Measurements from ENCODE around the gene ITGA7. TPM values are rescaled to one million over a fixed set of nuclear protein-coding genes. Genes with fewer than 3 reads are reported as not detected.

The ITGA7 gene
- total and polyA plus RNA-seq, 2 of the 8 experiments (the other 6 are each of a cell fraction or from before 2014, with no cell fraction given) = 57.6 to 86.1 TPM

GRCh38 chr12:55658212-55658611 is 49.5 kb downstream of the ITGA7 start:
- Histone ChIP-seq H3K56ac (replicated peaks; ENCODE audit: insufficient read length, low read depth, low read length) (no peak overlapping the region), H2BK120ac (replicated peaks; ENCODE audit: low read depth, low read length) (no peak overlapping the region), H2BK12ac (ENCODE audit: low read depth, low read length) (no peak overlapping the region), H3K4me1 (replicated peaks in 1 of 4; ENCODE audit: control insufficient read depth in 3 of 4, insufficient read depth in 4 of 4, low read length in 3 of 4) (no peaks in the 10 kb centered on the region), H3K79me2 (ENCODE audit: control insufficient read depth in 1 of 2, insufficient read depth in 2 of 2, low read length in 2 of 2) (no peaks in the 10 kb centered on the region), H4K20me1 (replicated peaks in 1 of 2; ENCODE audit: control insufficient read depth in 1 of 2, insufficient read depth in 2 of 2, low read length in 2 of 2) (no peaks in the 10 kb centered on the region), H3K23me2 (ENCODE audit: low read depth, low read length) (no peaks in the 10 kb centered on the region), H3K36me3 (ENCODE audit: control insufficient read depth in 2 of 4, insufficient read depth in 4 of 4, low read length in 3 of 4) (no peaks in the 10 kb centered on the region), H2AFZ (ENCODE audit: low read length) (no peak overlapping the region), H4K8ac (ENCODE audit: extremely low read depth, insufficient read depth, low read length) (no peak overlapping the region), H3K18ac (ENCODE audit: extremely low read depth, low read length) (no peak overlapping the region), H3K23ac (ENCODE audit: insufficient read length) (no peak overlapping the region), H3K79me1 (ENCODE audit: low read depth, low read length) (no peaks in the 10 kb centered on the region), H3K9me3 (ENCODE audit: insufficient read depth in 2 of 2, low read depth in 1 of 2, low read length in 1 of 2) (no peaks in the 10 kb centered on the region), H3K9ac (replicated peaks in 1 of 4; ENCODE audit: extremely low read depth in 1 of 4, low read depth in 3 of 4, low read length in 3 of 4) (no peak overlapping the region), H3K4ac (replicated peaks; ENCODE audit: insufficient read length, low read depth, low read length) (no peak overlapping the region), H3K14ac (ENCODE audit: insufficient read length) (no peak overlapping the region), H2BK15ac (ENCODE audit: low read length) (no peak overlapping the region), H2AK5ac (ENCODE audit: low read depth, low read length) (no peak overlapping the region), H3K27me3 (replicated peaks in 1 of 4; ENCODE audit: control insufficient read depth in 3 of 4, extremely low read depth in 1 of 4, insufficient read depth in 3 of 4, low read length in 3 of 4) (no peaks in the 10 kb centered on the region; a peak in 2 of 7 replicates), H3K27ac (ENCODE audit: low read depth, low read length) (no peak overlapping the region), H3K4me3 (ENCODE audit: extremely low read depth in 1 of 4, insufficient read depth in 2 of 4, low read depth in 3 of 4, low read length in 4 of 4) (no peak overlapping the region), H2BK20ac (ENCODE audit: low read length) (no peak overlapping the region), H2BK5ac (ENCODE audit: low read depth, low read length) (no peak overlapping the region), H4K91ac (replicated peaks; ENCODE audit: insufficient read length, low read length) (no peak overlapping the region), H4K5ac (ENCODE audit: insufficient read length, low read depth, low read length) (no peak overlapping the region), H3K4me2 (ENCODE audit: insufficient read depth in 1 of 2, low read depth in 2 of 2, low read length in 2 of 2) (no peak overlapping the region)
- no peak for DNase-seq (ENCODE audit: low read depth in 1 of 2, low spot score in 2 of 2)
- POLR2A ChIA-PET (ENCODE audit: partially characterized antibody) = interaction anchor here (1.4 kb wide), 1 partner anchor 80 kb away, joined by 4 read pairs; no protein-coding TSS in a partner anchor
- no peak for TF ChIP-seq HDAC6 (IDR thresholded peaks at IDR 0.05; ENCODE audit: low read depth, low read length)
- TF ChIP-seq GABPA (IDR thresholded peaks at IDR 0.05; ENCODE audit: borderline replicate concordance, insufficient read depth, low read length) = no peak
- no peak for TF ChIP-seq RNF2 (IDR thresholded peaks at IDR 0.05; ENCODE audit: borderline replicate concordance, low read depth, low read length, missing control alignments, poor library complexity, severe bottlenecking)
- no peak for TF ChIP-seq CHD2 (IDR thresholded peaks at IDR 0.05; ENCODE audit: low read length)
- no peak for TF ChIP-seq KDM1A (IDR thresholded peaks at IDR 0.05; ENCODE audit: borderline replicate concordance, low read length)
- TF ChIP-seq USF2 (IDR thresholded peaks at IDR 0.05; ENCODE audit: low read length) = no peak
- TF ChIP-seq KDM4A (IDR thresholded peaks at IDR 0.05; ENCODE audit: low read depth, low read length, severe bottlenecking) = no peak
- TF ChIP-seq KDM5A (IDR thresholded peaks at IDR 0.05; ENCODE audit: low read length) = no peak
- TF ChIP-seq CBX8 (IDR thresholded peaks at IDR 0.05; ENCODE audit: borderline replicate concordance, low read depth, low read length) = no peak
- TF ChIP-seq RFX5 (IDR thresholded peaks at IDR 0.05; ENCODE audit: borderline replicate concordance, low read depth, low read length) = no peak
- no peak for TF ChIP-seq JUN (IDR thresholded peaks at IDR 0.05; ENCODE audit: low read depth, low read length)
- no peak for TF ChIP-seq SRF (IDR thresholded peaks at IDR 0.05; ENCODE audit: low read depth, low read length)
- CTCF ChIA-PET (ENCODE audit: partially characterized antibody) = interaction anchor here (0.9 to 5.6 kb wide), 19 partner anchors 11 to 665 kb away, joined by 3 to 69 read pairs (median 5); partner anchors contain the start of genes CD63 and RDH5
- FAIRE-seq = no peak
- WGBS, 2 experiments (ENCODE audit: extremely low coverage in 1 of 2, insufficient coverage in 1 of 2, insufficient read length in 1 of 2, insufficient replicate concordance in 2 of 2, low coverage in 1 of 2, low lambda C conversion rate in 2 of 2, missing lambda C conversion rate in 1 of 2) = 88% methylated on average over 6 of the region's 6 CpGs; no CpG with 5 or more reads in 1 of the 2 experiments
